NCI-H2171 treated with DMSO at 0.1 percent for 48 hours (cell line): ENCODE measurements around the gene MBNL1.

Source experiments
- DNase-seq: peaks from one replicate; lab custom pipeline; 2025; lab: John Stamatoyannopoulos, UW

Gene MBNL1

GRCh38 chr3:152268555-152269055 is at the start of gene MBNL1:
Gene MBNL1, plus strand, starts transcription at chr3:152268929. Its CDS starts 31,265 bp downstream, at chr3:152300194.
- peak; percentile 79 for DNase-seq

- DNase-seq = no peak
Observed at GRCh38 chr3:152219216-152219615, 49.5 kb upstream of the MBNL1 start.

GRCh38 chr3:152219769-152220255 is 48.9 kb upstream of the MBNL1 start:
- DNase-seq = no peak

GRCh38 chr3:152222327-152222726 is 46.4 kb upstream of the MBNL1 start:
- DNase-seq = no peak

GRCh38 chr3:152225201-152225600 is 43.5 kb upstream of the MBNL1 start:
- DNase-seq = no peak

- no peak for DNase-seq
Observed at GRCh38 chr3:152226176-152226575, 42.6 kb upstream of the MBNL1 start.

GRCh38 chr3:152227027-152227426 is 41.7 kb upstream of the MBNL1 start:
- no peak for DNase-seq

- DNase-seq = no peak
Observed at GRCh38 chr3:152229692-152230091, 39.0 kb upstream of the MBNL1 start.

GRCh38 chr3:152230370-152230769 is 38.4 kb upstream of the MBNL1 start:
- DNase-seq = no peak

GRCh38 chr3:152232001-152232400 is 36.7 kb upstream of the MBNL1 start:
- no peak for DNase-seq

GRCh38 chr3:152232679-152233078 is 36.0 kb upstream of the MBNL1 start:
- no peak for DNase-seq

- DNase-seq = no peak
Observed at GRCh38 chr3:152234657-152235375, 33.9 kb upstream of the MBNL1 start.

GRCh38 chr3:152235709-152236298 is 32.9 kb upstream of the MBNL1 start:
- DNase-seq = no peak

- DNase-seq = no peak
Observed at GRCh38 chr3:152236716-152237115, 32.0 kb upstream of the MBNL1 start.

GRCh38 chr3:152241142-152242017 is 27.3 kb upstream of the MBNL1 start:
- no peak for DNase-seq

- no peak for DNase-seq
Observed at GRCh38 chr3:152243301-152243711, 25.4 kb upstream of the MBNL1 start.

- no peak for DNase-seq
Observed at GRCh38 chr3:152243721-152244516, 24.8 kb upstream of the MBNL1 start.

GRCh38 chr3:152244517-152244888 is 24.2 kb upstream of the MBNL1 start:
- no peak for DNase-seq

GRCh38 chr3:152245498-152246170 is 23.1 kb upstream of the MBNL1 start:
- DNase-seq = no peak

- no peak for DNase-seq
Observed at GRCh38 chr3:152251916-152252315, 16.8 kb upstream of the MBNL1 start.

- no peak for DNase-seq
Observed at GRCh38 chr3:152252755-152253154, 16.0 kb upstream of the MBNL1 start.
